Measurements from ENCODE around the gene CELF5. TPM values are rescaled to one million over a fixed set of nuclear protein-coding genes. Genes with fewer than 3 reads are reported as not detected.
A peak's percentile ranks its signal among the peaks of the same experiment; 100 is the strongest.

Gene CELF5
- total and polyA plus RNA-seq, 10 of the 15 experiments (the other 5 are each of a cell fraction or from before 2014, with no cell fraction given) = 0.01 to 0.04 TPM; not detected in 8

- TF ChIP-seq, protein P1, sequence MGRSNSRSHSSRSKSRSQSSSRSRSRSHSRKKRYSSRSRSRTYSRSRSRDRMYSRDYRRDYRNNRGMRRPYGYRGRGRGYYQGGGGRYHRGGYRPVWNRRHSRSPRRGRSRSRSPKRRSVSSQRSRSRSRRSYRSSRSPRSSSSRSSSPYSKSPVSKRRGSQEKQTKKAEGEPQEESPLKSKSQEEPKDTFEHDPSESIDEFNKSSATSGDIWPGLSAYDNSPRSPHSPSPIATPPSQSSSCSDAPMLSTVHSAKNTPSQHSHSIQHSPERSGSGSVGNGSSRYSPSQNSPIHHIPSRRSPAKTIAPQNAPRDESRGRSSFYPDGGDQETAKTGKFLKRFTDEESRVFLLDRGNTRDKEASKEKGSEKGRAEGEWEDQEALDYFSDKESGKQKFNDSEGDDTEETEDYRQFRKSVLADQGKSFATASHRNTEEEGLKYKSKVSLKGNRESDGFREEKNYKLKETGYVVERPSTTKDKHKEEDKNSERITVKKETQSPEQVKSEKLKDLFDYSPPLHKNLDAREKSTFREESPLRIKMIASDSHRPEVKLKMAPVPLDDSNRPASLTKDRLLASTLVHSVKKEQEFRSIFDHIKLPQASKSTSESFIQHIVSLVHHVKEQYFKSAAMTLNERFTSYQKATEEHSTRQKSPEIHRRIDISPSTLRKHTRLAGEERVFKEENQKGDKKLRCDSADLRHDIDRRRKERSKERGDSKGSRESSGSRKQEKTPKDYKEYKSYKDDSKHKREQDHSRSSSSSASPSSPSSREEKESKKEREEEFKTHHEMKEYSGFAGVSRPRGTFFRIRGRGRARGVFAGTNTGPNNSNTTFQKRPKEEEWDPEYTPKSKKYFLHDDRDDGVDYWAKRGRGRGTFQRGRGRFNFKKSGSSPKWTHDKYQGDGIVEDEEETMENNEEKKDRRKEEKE (IDR thresholded peaks at IDR 0.05) = peak; percentile 42; the same call in 1 of the 2 replicates
- TF ChIP-seq RAD51 (IDR thresholded peaks at IDR 0.05) (peak; percentile 57; the same call in 1 of the 2 replicates), CREM (IDR thresholded peaks at IDR 0.05; ENCODE audit: low read depth) (peak; percentile 82; the same call in 1 of the 2 replicates), CREB1 (IDR thresholded peaks at IDR 0.05; ENCODE audit: low read depth) (peak; percentile 49), HSF1 (IDR thresholded peaks at IDR 0.05; ENCODE audit: low read depth, low read length) (no peak), NRF1 (conservative IDR thresholded peaks at IDR 0.05; ENCODE audit: low read depth, low read length) (no peak), BHLHE40 (IDR thresholded peaks at IDR 0.05; ENCODE audit: borderline replicate concordance in 1 of 2, low read depth in 2 of 2, low read length in 1 of 2) (peak in 1 of 2 experiments; percentile 74; a peak in 2 of 4 replicates), POLR2AphosphoS5 (IDR thresholded peaks at IDR 0.05; ENCODE audit: low read length) (peak; percentile 25; the same call in 1 of the 2 replicates), SREBF1 (IDR thresholded peaks at IDR 0.05; ENCODE audit: low read length) (no peak), PBX3 (IDR thresholded peaks at IDR 0.05; ENCODE audit: insufficient replicate concordance, low read depth, low read length) (peak; percentile 14), ZBED1 (IDR thresholded peaks at IDR 0.05; ENCODE audit: borderline replicate concordance) (0 out of 2 replicates have a peak, but pooled peaks have one; percentile 21), SRF (IDR thresholded peaks at IDR 0.05; ENCODE audit: low read depth in 2 of 2, low read length in 2 of 2) (peak in 1 of 2 experiments; percentile 57; a peak in 1 of 4 replicates), HDAC2 (IDR thresholded peaks at IDR 0.05) (no peak), MYC (IDR thresholded peaks at IDR 0.05; ENCODE audit: insufficient read depth, insufficient read length, insufficient replicate concordance, low read length, severe bottlenecking) (peak; percentile 96), TARDBP (IDR thresholded peaks at IDR 0.05; ENCODE audit: borderline replicate concordance) (peak; percentile 82), CHD1 (IDR thresholded peaks at IDR 0.05; ENCODE audit: low read depth, low read length) (no peak), POLR2A (IDR thresholded peaks at IDR 0.05; ENCODE audit: low read depth, low read length) (peak; percentile 75), ESRRA (IDR thresholded peaks at IDR 0.05; ENCODE audit: low read length) (peak; percentile 72; the same call in 1 of the 2 replicates), ZZZ3 (IDR thresholded peaks at IDR 0.05; ENCODE audit: control insufficient read depth, insufficient read length, low read depth) (no peak), GABPA (IDR thresholded peaks at IDR 0.05; ENCODE audit: low read depth) (peak; percentile 99)
- TF ChIP-seq, protein P2, sequence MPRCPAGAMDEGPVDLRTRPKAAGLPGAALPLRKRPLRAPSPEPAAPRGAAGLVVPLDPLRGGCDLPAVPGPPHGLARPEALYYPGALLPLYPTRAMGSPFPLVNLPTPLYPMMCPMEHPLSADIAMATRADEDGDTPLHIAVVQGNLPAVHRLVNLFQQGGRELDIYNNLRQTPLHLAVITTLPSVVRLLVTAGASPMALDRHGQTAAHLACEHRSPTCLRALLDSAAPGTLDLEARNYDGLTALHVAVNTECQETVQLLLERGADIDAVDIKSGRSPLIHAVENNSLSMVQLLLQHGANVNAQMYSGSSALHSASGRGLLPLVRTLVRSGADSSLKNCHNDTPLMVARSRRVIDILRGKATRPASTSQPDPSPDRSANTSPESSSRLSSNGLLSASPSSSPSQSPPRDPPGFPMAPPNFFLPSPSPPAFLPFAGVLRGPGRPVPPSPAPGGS (IDR thresholded peaks at IDR 0.05; ENCODE audit: borderline replicate concordance, insufficient read depth, low read depth, low read length, poor library complexity, severe bottlenecking) = no peak
Measured at GRCh38 chr19:3185461-3186159, 38.9 kb upstream of the CELF5 start, which contains the start of gene NCLN (continued).
